Smooth muscle cell of the brain vasculature (primary cell): ENCODE measurements around the gene LRMDA.

ENCODE experiments used
- DNase-seq: peaks from one replicate; pipeline ENCODE4 v3.0.0-alpha.2; 2012; ENCODE audit warnings: low read depth, low spot score

LRMDA gene

DNA sequence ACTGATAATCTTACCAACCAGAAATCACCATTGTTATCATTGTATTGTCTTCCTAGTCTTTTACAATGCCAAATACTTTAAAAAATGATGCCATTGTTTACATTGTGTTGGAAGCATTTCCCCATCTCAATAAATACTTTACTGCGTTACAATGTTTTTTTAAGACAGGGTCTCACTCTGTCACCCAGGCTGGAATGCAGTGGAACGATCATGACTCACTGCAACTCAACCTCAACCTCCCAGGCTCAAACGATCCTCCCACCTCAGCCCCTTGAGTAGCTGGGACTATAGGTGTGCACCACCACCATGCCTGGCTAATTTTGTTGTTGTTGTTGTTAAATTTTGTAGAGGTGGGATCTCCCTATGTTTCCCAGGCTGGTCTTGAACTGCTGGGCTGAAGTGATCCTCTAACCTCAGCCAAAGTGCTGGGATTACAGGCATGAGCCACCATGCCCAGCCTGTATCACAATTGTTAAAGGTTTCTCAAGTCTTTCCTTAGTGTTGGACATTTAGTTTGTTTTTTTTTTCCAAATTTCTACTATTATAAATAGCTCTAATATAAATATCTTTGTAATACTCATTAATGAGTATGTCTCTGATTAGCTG, 13.5 kb downstream of the LRMDA start:
- DNase-seq = no peak

DNA sequence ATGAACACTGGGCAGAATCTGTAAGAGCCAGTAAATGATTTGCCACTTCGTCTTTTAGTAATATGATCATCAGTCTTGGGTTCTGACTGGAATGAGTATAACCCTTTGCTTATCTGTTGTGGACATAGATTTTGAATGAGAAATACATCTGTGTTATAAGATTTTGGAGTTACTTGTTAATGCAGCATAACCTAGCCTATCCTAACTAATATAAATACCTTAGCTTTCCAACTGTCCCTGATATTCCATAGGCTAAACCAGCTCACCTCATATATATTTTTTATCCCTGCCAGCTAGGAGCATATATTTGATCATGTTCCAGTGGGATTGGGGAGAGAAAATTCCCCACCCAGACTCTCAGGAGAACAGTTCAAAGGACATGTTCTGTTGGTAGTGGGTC, 15.1 kb downstream of the LRMDA start:
- no peak for DNase-seq

GRCh38 chr10:75448166-75448565, 16.7 kb downstream of the LRMDA start:
- DNase-seq = no peak

DNA sequence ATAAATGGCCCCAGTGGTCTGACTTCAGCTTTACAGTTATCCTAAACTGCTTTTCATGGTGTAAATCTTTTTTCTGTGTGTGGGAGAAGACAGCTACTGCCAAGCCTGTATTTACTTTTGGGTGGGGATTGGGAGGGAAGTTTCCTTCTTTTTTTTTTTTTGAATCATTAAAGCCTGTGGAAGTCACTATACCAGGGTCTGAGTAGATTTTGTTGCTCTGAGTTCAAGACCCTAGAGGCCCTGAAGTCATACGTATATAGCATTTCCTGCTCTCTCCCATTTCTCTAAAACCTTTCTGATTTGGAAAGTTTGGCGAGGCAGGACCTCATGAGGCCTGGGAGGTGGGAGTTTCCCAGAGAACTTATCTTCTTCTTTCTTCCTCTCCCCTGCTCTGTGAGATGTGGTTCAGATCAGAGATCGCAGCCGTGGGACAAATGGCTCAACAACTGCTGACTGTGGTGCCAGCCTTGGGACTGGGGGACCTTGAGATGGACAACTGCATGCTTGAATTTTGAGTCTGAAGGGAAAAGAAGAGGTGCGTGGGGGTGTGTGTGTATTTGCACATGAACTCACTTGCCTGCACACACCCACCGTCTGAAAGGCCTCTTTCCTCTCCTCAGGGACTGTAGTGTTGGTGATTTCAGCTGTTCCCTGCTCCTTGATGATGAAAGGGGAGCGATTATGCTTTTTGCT, 18.1 kb downstream of the LRMDA start:
- DNase-seq = no peak

DNA sequence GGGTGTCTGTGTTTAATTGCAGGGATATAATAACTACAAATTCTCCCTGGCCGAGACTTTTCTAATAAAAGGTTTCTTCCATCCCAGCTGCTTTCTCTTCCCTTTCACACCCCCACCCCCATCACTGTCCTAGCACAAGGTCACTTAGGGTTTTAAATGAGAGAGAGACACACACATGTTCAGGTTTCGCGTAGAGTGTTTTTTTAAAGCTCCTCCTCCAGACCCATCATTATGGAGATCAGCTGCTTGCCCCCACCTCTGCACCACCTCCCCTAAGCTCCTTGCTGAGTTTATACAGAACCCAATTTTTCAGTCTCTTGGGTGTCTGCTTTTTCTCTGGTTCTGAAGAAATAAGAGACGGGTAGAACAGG, 18.6 kb downstream of the LRMDA start:
- no peak for DNase-seq

DNA sequence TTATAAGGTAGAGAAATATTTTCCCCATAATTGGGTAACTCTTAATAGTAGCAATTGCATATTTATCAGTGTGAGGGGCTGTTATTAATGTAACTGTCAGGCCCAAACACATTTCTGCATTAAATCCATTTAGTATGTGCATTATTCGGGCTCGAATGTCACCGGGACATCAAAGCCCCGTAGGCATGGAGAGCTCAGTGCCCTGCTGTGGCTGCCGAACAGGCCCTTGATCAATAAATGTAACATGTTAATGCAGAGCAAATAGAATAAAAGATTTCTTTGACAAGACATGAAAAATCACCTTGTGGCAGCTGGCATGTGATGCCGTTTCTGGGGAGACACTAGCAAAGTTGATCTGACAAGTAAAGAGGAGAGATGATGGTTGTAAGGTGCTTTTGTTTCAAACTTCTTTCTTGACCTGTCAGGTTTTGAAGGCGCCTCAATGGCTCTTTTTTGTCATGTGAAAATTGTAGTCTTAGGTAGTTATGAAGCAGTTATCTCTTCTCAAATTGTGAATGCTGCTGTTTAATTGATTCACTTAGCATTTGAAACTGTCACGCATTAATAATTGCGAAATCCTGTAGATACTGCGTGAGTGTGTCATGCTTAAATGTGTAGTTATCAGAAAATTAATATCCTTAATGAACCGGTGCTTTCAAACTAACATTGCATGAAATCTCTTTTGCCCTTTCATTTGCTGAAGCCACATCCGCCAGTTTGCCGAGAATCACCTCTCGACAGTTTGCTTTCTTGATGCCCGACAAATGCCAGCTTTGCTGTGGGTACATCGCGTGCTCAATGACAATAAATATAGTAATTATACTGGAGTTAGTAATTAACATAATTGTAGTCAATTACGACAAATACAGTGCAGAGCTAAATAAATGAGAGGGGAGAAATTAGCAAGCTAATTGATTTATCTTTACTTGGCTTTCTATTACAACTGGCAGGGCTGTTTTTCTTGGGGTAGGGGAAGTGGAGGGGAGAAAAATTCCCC, 19.5 kb downstream of the LRMDA start:
- DNase-seq = no peak

DNA sequence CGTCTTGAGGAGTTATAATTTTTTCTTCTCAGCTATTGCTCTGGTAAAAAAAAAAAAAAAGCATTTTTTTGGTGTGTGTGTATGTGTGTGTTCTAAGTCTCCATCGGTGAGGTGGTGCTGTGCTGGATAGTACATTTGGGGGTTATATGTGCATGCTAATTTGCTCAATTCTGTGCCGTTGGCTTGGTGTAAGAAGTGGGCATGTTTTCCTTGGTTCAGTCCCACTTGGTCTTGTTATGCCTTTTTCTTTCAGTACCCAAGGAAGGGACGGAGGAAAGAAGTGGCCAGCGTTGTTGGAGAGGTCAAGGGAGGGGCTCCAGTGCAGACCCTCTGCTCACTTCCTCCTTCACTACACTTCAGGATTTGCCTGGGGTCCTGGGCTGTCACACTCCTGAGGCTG, 20.4 kb downstream of the LRMDA start:
- no peak for DNase-seq

DNA sequence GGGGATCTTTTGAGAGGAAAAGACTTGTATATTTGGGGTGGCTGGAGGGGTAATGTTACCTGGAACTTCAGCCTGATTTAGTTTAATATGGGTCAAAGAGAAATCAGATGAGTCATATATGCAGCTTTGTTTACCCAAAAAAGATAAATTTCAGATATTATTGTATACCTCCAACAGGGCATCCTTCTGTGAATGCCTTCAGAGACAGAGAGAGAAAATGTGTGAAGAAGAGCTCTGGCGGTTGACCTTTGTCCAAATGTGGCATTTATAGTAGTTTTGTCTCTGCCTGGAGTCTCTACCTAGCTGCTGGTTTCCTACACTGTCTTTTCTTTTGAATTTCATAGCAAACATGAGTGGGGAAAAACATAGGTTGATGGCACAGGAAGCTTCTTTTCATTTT, 21.6 kb downstream of the LRMDA start:
- no peak for DNase-seq

DNA sequence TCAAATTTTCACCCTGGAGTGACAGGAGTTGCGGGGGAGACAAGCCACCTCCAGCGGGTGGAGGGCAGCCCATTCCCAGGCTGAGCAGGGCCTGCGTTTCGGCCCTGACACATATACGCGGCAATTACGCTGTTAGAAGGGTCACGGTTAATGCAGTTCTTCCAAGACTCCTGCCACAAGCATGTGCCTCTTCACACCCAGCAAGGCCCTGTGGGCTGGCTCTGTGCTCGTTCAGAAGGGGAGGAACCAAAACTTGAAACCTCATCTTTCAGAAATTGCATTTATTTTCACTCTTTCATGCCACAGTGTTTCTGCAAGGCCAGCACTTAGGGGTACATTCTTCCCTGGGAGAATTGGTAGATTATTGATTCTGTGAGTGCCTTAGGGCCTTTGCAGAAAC, 24.7 kb downstream of the LRMDA start:
- no peak for DNase-seq

- DNase-seq = no peak
These were observed 28.6 kb downstream of the LRMDA start for GRCh38 chr10:75460059-75460458.

DNA sequence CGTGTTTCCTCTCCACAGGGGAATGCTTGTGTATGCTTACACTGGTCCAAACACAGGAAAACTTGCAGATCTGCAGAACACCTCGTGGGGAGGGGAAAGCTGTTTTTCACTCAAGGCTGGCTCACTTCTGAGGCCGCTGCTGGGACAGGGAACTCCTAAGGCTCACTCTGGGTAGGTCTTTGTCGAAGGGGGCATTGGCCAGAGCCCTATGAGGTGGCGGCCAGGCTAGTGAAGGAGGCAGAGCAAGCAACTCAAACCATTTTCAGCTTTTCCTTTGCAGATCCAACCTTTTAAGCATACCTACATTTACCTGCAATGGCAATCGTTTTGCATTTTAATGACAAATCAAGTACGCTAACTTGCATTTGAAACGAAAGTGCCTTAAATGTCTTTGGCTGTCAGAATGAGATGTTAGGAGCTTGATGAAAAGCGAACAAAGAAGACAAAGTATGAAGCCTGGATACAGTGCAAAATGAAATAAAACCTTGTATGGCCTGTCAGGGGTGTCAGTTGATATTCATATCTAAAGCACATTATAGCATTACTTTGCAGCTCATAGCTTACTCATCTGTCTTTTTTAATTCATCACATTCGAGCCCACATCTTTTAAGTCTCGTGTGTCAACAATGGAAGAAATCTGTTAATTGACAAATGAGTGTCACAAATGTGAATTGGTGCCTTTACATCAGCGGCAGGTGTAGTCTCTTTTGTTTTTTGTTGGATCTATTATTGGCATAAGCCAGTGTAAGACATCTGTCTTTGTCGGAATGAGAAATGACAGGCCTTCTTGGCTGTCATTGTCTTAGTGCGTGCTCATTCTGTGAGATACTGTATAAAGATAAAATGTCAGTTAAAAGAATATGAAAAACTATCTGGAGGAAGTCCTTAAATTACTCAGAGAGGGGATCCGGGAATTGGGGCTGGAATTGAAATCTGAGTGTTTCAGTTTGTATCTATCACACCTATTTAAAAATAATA, 30.5 kb downstream of the LRMDA start:
- DNase-seq = no peak

GRCh38 chr10:75462865-75463264, 31.4 kb downstream of the LRMDA start:
- no peak for DNase-seq

DNA sequence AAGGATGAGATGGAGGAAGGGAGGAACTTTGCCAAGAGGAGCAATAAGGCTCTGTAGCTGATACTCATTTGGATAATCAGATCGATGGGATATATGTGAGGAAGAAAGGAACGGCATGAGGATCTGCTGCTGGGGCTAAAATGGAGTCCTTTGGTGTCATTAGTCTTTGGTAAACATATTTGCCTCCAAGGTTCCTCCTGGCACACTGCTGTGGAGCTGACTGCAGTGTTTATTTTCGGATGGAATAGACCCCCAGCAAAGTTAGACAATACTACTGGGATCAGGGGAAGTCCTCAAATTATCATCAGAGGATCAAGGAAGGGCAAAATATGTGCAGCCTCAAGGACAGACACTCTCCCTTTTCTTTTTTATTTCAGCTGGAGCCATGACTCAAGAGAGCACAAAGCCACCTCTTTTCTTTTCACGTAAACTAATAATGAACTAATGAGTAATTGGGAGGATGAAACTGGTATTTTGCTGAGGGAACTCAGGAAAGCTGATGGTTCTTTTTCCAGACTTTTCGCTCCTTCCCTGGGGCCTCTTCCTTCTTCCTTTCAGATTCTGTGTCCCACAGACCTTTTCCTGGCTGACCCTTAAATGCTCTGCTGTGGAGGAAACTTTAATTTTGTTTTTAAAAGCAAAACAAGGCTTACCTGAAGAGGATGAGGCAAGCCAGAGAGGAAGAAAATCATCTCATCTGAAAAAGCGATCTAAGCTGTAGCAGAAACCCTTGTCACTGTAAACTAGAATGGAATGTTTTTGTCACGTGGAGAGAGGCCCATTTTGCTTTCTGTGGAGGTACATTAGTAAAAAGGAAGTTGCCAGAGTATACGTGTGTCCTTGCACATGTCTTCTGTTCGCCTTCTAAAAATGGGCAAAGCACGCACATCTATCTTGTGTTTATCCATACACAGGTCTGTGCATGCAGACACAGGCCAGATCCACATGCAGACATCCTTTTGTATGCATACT, 33.3 kb downstream of the LRMDA start:
- no peak for DNase-seq

DNA sequence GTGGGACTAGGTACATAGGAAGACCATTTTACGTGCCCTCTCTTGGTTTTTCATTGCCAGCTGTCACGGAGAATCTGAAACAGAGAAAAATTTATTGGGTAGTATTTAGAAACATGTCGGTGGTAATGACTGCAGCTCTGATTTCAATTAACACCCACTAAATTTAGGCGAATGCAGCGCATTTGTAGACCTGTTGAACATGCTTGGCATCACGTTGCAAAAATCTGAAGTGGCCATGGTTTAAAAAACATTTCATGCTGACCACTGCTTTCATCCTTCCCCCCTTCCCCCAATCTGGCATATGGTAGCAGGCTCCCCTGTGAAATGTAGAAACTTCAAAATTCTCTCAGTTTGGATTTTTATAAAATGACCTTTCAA, 34.0 kb downstream of the LRMDA start:
- no peak for DNase-seq

DNA sequence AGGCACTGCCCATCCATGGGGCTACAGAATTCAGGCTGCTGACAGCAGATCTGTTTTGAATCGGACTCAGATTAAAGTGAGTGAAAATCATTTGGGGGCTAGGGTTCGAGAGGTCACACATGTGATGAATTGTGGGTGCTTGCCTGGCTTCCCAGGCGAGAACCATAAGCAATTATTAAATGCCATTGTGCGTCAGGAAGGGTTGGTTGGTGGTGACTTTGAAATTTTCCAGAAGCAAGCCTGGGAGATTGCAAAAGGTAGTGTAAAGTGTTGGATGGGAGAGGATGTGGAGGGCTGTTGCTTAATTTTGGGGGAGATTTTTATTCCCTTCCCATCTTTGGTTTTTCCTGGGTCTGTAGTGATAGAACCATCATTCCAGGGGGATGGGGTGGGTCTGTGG, 34.6 kb downstream of the LRMDA start:
- DNase-seq = no peak

GRCh38 chr10:75466886-75467285, 35.5 kb downstream of the LRMDA start:
- DNase-seq = no peak

DNA sequence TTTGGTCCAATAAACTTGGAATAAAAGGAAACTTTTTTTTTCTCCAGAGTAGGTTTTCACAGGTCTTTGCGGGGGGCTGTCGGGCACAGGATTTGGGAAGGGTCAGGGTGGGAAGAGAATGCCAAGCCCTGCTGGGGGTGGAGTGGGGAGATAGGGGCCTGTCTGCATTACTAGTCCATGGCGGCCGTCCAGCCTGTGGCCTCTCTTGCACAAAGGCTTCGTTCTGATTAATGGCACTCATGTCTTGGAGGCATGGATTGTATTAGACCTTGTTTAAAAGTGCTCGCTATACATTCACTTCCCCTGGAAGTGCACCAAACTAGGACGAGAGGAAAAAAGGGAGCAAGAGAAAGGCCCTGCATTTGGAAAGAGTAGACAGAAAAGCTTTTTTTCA, 37.2 kb downstream of the LRMDA start:
- no peak for DNase-seq

GRCh38 chr10:75469006-75469616, 37.7 kb downstream of the LRMDA start:
- DNase-seq = no peak

DNA sequence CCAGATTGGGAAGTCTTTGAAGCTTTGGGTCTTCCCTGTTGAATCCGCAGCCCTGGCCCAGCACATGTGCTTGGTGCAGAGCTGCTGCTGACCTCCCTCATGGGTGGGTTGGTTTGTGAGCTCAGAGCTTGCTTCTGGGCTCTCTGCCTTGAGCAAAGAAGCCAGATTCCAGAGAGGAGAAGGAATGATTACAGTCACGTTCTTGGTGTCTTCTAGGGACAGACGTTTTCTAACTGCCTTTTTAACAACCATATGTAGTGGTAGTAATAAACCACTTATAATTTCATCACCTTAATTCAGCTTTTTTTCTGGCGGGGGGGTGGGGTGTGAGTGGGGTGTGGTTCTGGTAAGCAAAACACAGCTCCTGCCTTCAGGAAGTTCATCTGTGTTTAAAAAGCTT, 39.5 kb downstream of the LRMDA start:
- DNase-seq = no peak

DNA sequence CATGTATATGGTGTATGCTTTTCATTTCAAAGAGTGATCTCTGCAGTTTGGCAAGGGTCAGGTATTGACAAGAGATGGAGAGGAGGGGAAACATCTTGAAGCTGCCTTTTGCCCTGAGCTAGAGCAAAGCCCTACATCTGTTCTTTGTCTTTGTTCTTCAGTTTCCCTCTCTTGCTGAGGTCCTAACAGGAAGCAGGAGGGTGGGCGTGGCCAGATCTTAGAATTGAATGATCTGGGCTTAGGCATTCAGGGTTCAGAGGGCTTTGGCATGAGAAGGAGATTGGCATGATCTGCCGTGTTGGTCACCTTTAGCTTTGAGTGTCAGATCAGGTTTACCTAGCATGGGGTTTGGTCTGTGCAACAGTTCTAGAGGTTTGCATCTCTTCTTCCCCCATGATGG, 41.3 kb downstream of the LRMDA start:
- DNase-seq = no peak
